Measurements from ENCODE around the gene SLC10A6. TPM values are rescaled to one million over a fixed set of nuclear protein-coding genes. Genes with fewer than 3 reads are reported as not detected.
A peak's percentile ranks its signal among the peaks of the same experiment; 100 is the strongest.

SLC10A6 gene
- total RNA-seq, 1 experiment from 2014 or later: not detected

- no peak overlapping the region for H3K18ac ChIP-seq (ENCODE audit: insufficient read length, low read depth, low read length)
- H4K8ac ChIP-seq (replicated peaks; ENCODE audit: insufficient read length, low read depth, low read length): no peak overlapping the region
- H3K4me1 ChIP-seq (ENCODE audit: insufficient read depth, low read length): no peaks in the 10 kb centered on the region; the same call in 1 of the 2 replicates
- Mint-ChIP-seq H3K36me3 (ENCODE audit: insufficient read depth in 1 of 3, low read depth in 3 of 3) (peaks cover 56 to 73% (median 63%) of the 10 kb centered on the region in 3 experiments), H3K4me1 (peaks cover 12 to 14% of the 10 kb centered on the region in 2 experiments), H3K4me3 (no peak overlapping the region), H3K9me3 (peaks cover 29 to 41% of the 10 kb centered on the region in 2 experiments), H3K27ac (no peak overlapping the region; a peak in 1 of 7 replicates), H3K27me3 (ENCODE audit: low read depth) (no peaks in the 10 kb centered on the region)
- no peak overlapping the region for H2BK120ac ChIP-seq (ENCODE audit: low read depth, low read length, poor library complexity, severe bottlenecking)
- H2BK20ac ChIP-seq (ENCODE audit: low read depth, low read length, poor library complexity, severe bottlenecking): no peak overlapping the region
- H3K23ac ChIP-seq (ENCODE audit: insufficient read length, low read depth, low read length): no peak overlapping the region
- no peaks in the 10 kb centered on the region for H3K79me2 ChIP-seq (ENCODE audit: insufficient read depth, low read length)
- WGBS (ENCODE audit: extremely low coverage, insufficient read length, low lambda C conversion rate): no CpG with 5 or more reads among the region's 8 CpGs
- H4K91ac ChIP-seq (ENCODE audit: insufficient read length, low read depth, low read length): no peak overlapping the region
- no peak overlapping the region for H3K4me2 ChIP-seq (ENCODE audit: insufficient read depth, insufficient read length, low read length)
- no peak overlapping the region for H2AFZ ChIP-seq (ENCODE audit: low read length)
- H2BK5ac ChIP-seq (ENCODE audit: insufficient read length, low read length): no peak overlapping the region
- no peak overlapping the region for H4K5ac ChIP-seq (ENCODE audit: insufficient read length, low read depth, low read length)
- no peak overlapping the region for H3K27ac ChIP-seq (ENCODE audit: insufficient read length, low read depth, low read length)
- H3K4ac ChIP-seq (ENCODE audit: low read depth, low read length): no peak overlapping the region
- H3K14ac ChIP-seq (ENCODE audit: insufficient read depth, low read length): no peak overlapping the region
- H3K9me3 ChIP-seq (ENCODE audit: control insufficient read depth, low read depth, low read length): no peaks in the 10 kb centered on the region
- peak; percentile 61 for TF ChIP-seq CTCF (conservative IDR thresholded peaks at IDR 0.05)
- no peak overlapping the region for H3K9ac ChIP-seq (ENCODE audit: extremely low read depth, insufficient read length, low read length)
- no peak overlapping the region for H2AK5ac ChIP-seq (ENCODE audit: insufficient read length, low read length)
- H3T11ph ChIP-seq (ENCODE audit: low read length): no peak overlapping the region
- peak; percentile 78 for DNase-seq
- H2BK12ac ChIP-seq (ENCODE audit: insufficient read length, low read depth, low read length): no peak overlapping the region
- no peak overlapping the region for H2BK15ac ChIP-seq (ENCODE audit: low read depth, low read length)
- H3K23me2 ChIP-seq (ENCODE audit: insufficient read length, low read depth, low read length, poor library complexity, severe bottlenecking): no peaks in the 10 kb centered on the region
- no peaks in the 10 kb centered on the region for H3K79me1 ChIP-seq (ENCODE audit: insufficient read depth, low read depth, low read length, poor library complexity, severe bottlenecking)
- H4K20me1 ChIP-seq (ENCODE audit: control insufficient read depth, insufficient read depth, insufficient read length): no peaks in the 10 kb centered on the region
- H3K27me3 ChIP-seq (ENCODE audit: insufficient read depth, low read length): no peaks in the 10 kb centered on the region
- no peak overlapping the region for H3K56ac ChIP-seq (ENCODE audit: insufficient read length, low read depth, low read length)
Observed at GRCh38 chr4:86791126-86791525, 58.1 kb downstream of the SLC10A6 start.

Data from H9 (cell line).